ENCODE results near the gene ZFAND2B. TPM values are rescaled to one million over a fixed set of nuclear protein-coding genes. Genes with fewer than 3 reads are reported as not detected.

The ZFAND2B gene
- 20.6 and 23.4 TPM in 2 replicates for total RNA-seq

GRCh38 chr2:219206328-219207133, at the start of gene ZFAND2B:
Gene ZFAND2B, plus strand, starts transcription at chr2:219206782. Its CDS starts 206 bp downstream, at chr2:219206988.

GRCh38 chr2:219160186-219161017, 46.2 kb upstream of the ZFAND2B start, which contains the start of gene NHEJ1:
Gene NHEJ1, minus strand, starts transcription at chr2:219160815. Its CDS starts 2,453 bp downstream, at chr2:219158362.

DNA sequence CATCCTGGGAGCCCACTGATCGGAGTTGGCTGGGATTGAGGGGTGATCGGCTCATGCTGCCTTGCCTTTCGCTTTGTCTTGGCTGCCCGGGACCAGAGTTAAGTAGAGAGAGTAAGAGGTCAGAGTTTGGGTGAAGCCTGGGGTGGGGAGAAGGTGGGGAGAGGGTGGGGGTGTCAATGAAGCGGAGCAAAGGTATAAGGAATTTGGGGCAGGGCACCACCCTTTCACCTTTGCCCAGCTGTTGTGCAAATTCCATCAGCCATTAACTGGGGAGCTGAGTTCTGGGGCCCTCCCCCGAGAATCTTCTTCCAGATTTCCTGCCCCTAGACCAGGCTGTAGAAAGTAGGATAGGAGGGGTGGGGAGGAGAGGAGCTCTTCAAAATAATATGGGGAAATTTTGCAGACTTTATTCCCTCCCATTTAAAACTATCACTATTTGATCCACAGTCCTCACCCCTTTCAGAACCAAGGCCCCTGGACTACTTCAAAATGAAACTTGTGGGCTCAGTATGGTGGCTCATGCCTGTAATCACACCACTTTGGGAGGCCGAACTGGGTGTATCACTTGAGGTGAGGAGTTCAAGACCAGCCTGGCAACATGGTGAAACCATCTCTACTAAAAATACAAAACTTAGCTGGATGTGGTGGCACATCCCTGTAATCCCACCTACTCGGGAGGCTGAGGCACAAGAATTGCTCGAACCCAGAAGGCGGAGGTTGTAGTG, 36.5 kb upstream of the ZFAND2B start, which contains the start of gene SLC23A3:
Gene SLC23A3 (minus strand): TSS at position 100 of the 725 bp plus-strand sequence. CDS start 45 bp downstream, at position 55.

DNA sequence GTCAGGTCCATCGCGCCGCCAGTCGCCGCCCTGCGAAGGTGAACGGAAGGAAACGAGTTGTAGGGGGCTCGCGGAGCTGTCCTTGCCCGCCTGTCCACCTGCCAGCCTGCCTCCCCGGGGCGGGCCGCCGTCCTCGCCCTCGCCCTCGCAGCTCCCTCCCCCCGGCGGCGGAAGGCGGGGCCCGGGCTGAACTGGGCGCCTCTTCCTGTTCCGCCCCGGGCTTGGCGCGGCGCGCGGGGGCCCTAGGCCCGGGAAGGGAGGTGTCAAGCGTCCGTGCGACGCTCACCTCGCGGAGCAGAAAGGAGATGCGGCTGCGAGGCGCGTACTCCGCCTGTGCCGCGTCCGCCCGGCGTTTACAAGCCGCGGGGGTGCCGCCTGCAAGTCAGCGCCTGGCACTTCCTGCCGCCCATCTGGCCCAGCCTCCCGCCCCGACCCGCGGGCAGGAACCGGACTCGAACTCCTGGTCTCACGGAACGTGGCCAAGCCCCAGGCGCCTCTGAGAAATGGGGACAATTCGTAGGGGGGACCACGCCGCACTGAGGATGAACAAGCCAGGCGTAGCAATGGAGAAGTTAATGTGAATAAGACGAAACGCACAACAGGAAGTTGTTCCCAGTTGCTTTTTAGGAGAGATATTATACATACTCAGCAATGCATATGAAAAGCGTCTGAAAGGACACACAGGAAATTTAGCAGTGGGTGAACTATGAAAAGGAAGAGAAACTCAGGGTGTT, 29.6 kb upstream of the ZFAND2B start, which contains the start of gene CNPPD1:
Gene CNPPD1 (minus strand): TSS at position 108 of the 734 bp plus-strand sequence. CDS start 97 bp downstream, at position 11.

GRCh38 chr2:219177552-219178376, 28.8 kb upstream of the ZFAND2B start, which contains the start of gene RETREG2:
Gene RETREG2, plus strand, starts transcription at chr2:219178275. Its CDS starts 78 bp downstream, at chr2:219178353.

GRCh38 chr2:219218732-219219701, 12.4 kb downstream of the ZFAND2B start, which contains the start of gene ABCB6:
Gene ABCB6, minus strand, starts transcription at chr2:219218958. Its CDS starts 285 bp downstream, at chr2:219218673.

DNA sequence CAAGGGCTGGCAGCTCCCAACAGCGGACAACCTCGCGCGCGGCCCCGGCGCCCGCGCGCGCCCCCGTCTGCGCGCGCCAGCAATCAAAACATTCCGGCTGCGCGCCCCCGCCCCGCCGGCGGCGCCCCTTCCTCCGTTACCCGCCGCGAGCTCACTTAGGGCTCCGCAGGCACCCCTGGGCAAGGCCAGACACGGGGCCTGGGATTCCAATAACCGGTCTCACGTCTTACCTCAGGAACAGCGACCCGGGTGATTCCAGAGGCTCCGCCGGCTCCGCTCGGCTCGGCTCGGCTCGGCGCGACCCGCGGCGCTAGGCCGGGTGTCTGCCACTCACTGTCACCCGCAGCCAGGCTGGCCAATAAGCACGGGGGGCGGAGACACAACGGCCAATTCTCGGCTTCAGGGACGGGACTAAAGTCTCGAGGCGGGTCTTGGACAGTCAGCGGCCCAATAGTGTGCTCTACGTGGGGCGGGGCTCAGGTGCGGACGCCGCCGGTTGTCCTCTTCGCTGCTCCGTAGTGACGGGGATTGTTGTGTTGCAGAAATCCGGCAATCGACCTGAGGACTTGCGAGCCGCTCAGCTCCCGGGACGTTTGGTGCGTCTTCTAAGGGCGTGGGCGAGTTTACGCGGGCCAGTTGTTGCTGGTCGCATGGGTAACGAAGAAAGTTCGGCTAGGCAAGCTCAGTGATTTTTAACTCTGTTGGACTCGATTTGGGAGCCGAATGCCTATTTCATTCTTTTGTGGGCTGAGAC, 22.9 kb downstream of the ZFAND2B start, which contains the start of the genes ANKZF1 and ATG9A:
Gene ANKZF1 (plus strand): TSS at position 502 of the 754 bp plus-strand sequence. CDS start 452 bp downstream, outside the sequence.
Gene ATG9A (minus strand): TSS at position 332 of the 754 bp plus-strand sequence. CDS start 1,612 bp downstream, outside the sequence.

DNA sequence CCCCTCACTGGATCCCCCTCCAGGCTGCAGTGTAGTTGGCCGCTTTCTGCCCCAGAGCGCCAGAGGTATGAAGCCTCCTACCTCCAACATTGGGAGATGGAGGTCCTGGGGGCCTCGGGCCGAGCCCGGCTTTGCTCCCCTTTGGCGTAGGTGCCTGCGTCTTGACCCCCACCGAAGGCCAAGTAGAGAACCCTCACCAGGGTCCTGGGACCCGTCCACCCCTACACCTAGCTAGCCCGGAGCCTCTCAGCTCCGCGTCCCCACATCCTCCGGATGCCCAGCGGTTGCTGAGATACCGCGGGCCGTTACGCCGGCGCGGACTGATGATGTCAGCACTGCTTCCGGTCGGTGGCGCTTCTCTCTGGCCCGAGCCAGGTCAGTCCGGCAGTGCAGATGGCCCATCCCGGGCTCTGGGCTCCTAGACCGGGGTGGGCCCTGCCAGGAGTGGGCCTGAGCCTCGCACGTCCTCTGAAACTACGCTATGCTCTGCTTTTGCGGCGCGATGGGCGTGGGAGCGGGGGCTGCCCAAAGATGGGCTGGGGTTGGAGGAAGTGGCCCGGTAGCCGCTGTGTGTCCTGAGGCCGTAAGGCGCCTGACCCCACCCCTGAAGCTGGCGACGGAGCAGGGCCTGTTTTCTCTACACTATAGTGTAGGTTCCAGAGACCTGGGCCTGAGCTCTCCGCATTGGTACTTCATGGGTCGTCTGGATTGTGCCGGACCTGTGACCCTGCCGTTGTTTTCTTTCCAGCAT, 38.7 kb downstream of the ZFAND2B start, which contains the start of the genes GLB1L and STK16:
Gene GLB1L (minus strand): TSS at position 297 of the 751 bp plus-strand sequence. CDS start 1,871 bp downstream, outside the sequence.
Gene STK16 (plus strand): TSS at position 332 of the 751 bp plus-strand sequence. CDS start 521 bp downstream, outside the sequence.

DNA sequence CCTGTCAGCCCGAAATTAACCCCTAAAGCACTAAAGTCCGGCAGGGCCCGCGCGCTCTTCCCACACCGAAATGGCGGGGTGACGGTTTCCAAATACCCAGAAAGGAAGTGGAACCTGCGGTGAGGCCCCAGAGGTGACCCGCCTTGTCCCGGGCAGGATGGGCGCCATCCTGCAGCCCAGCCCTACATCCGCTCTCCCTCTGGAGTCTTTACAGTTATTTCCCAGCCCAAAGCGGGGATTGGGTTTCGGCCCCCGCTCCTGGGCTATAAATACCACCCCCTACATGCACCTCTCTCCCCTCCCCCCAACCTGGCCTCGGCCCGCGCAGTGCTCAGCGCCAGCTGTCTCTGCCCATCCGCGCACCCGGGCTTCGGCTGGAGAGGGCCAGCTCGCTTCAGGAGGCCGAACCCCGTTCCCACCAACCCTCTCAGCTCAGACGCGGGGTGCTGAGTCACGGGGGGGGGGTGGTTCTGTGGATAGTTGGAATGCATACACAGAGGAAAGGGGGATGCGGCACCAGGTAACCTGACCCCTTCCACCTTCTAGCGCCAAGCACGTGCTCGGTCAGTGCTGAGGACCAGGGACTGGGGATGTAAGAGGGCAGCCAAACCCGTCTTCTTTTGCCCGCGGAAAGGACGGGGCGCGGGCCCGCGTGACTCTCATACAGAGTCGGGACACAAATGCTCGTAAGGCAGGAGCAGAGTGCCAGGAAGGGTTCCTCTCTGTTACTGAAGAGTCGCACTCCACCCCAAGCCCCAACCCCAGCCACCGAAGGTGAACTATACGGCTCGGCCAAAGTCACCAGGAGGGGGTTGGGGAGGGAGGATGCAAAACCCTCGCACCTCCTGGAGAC, 46.5 kb downstream of the ZFAND2B start, which contains the start of gene TUBA4B:
Gene TUBA4B (plus strand): TSS at position 344 of the 853 bp plus-strand sequence. CDS start 165 bp downstream, at position 509.

DNA sequence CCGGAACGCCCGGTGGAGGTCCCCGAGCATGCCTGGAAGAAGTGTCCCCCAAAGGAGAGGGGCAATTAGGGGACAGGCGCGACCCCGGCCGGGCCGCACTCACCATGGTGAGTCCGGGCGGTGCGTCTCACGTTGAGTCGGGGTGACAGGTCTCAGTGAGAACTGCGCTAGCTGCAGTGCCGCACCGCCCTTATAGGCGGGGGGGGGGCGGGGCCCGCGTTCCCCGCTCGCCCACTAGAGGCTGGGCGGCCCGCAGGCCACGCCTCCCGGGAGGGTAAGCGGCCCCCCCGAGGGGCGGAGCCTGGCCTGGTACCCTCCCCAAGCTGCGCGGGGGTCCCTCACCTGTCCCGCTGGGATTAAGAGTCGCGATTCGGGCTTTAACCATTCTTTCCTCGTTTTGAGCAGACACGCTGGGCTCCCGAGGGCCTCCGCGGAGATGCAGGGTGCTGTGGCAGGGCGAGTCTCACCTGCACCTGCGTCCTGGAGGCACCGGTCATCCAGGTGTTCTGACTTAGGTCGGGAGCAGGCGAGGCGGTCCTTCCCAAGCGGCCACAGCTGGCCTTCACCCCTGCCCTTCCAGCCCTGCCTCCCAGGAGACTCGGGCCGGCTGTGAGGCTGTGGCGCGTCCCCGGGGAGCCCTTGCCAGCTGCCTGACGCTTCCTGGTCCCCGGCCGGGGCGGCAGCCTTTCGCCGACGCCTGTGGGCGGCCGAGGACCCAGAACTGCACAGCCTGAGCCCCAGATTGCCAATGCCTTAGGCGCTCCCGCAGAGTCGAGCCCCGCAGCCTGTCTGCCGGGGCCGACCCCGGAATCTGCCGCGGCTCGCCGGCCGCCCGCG, 47.4 kb downstream of the ZFAND2B start, which contains the start of gene TUBA4A:
Gene TUBA4A (minus strand): TSS at position 166 of the 837 bp plus-strand sequence. CDS start 60 bp downstream, at position 106.

Other genes starting within 250 kb of the ZFAND2B start
- gene CDK5R2, start 247.1 kb upstream of the ZFAND2B start, total RNA-seq: not detected in 2 replicates
- gene FEV, start 221.6 kb upstream of the ZFAND2B start, total RNA-seq: not detected in 2 replicates
- not detected in 2 replicates for gene CRYBA2, start 213.4 kb upstream of the ZFAND2B start, total RNA-seq
- not detected in 2 replicates for gene CFAP65, start 165.3 kb upstream of the ZFAND2B start, total RNA-seq
- not detected in 2 replicates for gene IHH, start 145.9 kb upstream of the ZFAND2B start, total RNA-seq
- 15.0 and 16.1 TPM in 2 replicates for gene NHEJ1, start 46.0 kb upstream of the ZFAND2B start, total RNA-seq
- 0.58 and 1.7 TPM in 2 replicates for gene SLC23A3, start 36.8 kb upstream of the ZFAND2B start, total RNA-seq
- gene CNPPD1, start 29.9 kb upstream of the ZFAND2B start, total RNA-seq: 16.3 and 25.7 TPM in 2 replicates
- 70.2 and 91.9 TPM in 2 replicates for gene RETREG2, start 28.5 kb upstream of the ZFAND2B start, total RNA-seq
- 57.9 and 62.9 TPM in 2 replicates for gene ABCB6, start 12.2 kb downstream of the ZFAND2B start, total RNA-seq
- gene ATG9A, start 22.9 kb downstream of the ZFAND2B start, total RNA-seq: 36.4 and 39.9 TPM in 2 replicates
- 23.0 and 57.8 TPM in 2 replicates for gene ANKZF1, start 23.0 kb downstream of the ZFAND2B start, total RNA-seq
- 5.8 and 12.7 TPM in 2 replicates for gene GLB1L, start 38.7 kb downstream of the ZFAND2B start, total RNA-seq
- 14.0 and 26.2 TPM in 2 replicates for gene STK16, start 38.7 kb downstream of the ZFAND2B start, total RNA-seq
- gene TUBA4B, start 46.5 kb downstream of the ZFAND2B start, total RNA-seq: not detected in 2 replicates
- gene TUBA4A, start 47.1 kb downstream of the ZFAND2B start, total RNA-seq: 30.2 and 38.0 TPM in 2 replicates
- gene DNAJB2, start 72.6 kb downstream of the ZFAND2B start, total RNA-seq: 21.7 and 47.6 TPM in 2 replicates
- gene PTPRN, start 102.6 kb downstream of the ZFAND2B start, total RNA-seq: 2.1 and 12.7 TPM in 2 replicates
- gene RESP18, start 126.0 kb downstream of the ZFAND2B start, total RNA-seq: not detected in 2 replicates
- 50.0 and 61.2 TPM in 2 replicates for gene DNPEP, start 181.1 kb downstream of the ZFAND2B start, total RNA-seq
- gene DES, start 211.6 kb downstream of the ZFAND2B start, total RNA-seq: 0.77 and 1.7 TPM in 2 replicates
- gene SPEG, start 228.1 kb downstream of the ZFAND2B start, total RNA-seq: 7.9 and 13.0 TPM in 2 replicates

Measured in regular cardiac myocyte (primary cell).